Forelimb muscle (tissue), 1 donor: Measurements from ENCODE around the gene TRIM7. TPM values are rescaled to one million over a fixed set of nuclear protein-coding genes. Genes with fewer than 3 reads are reported as not detected.
"Not testable (repeated sequence)": the region's sequence is repeated elsewhere in the genome, so short reads cannot be mapped to it uniquely, and the experiment has no call there.

ENCODE experiments used
- DNase-seq: peaks from one replicate; pipeline ENCODE4 v3.0.0-alpha.2; 2013; ENCODE audit warnings: low read depth
- polyA plus RNA-seq: library from polyadenylated mRNA; unstranded; fragments of 120-200 nt; gene quantifications from one replicate; pipeline ENCODE4 v1.2.1, GENCODE V29; 2013; ENCODE audit not compliant: insufficient read length

Gene TRIM7
- polyA plus RNA-seq, 1 donor, result 21.6 TPM

- no peak for DNase-seq
Observed at GRCh38 chr5:181173027-181173419, 32.0 kb downstream of the TRIM7 start.

GRCh38 chr5:181171782-181172181 lies 33.2 kb downstream of the TRIM7 start:
- DNase-seq, result no peak

- DNase-seq, result no peak
Observed at GRCh38 chr5:181170996-181171395, 34.0 kb downstream of the TRIM7 start.

GRCh38 chr5:181170237-181170825 lies 34.7 kb downstream of the TRIM7 start:
- no peak for DNase-seq

- not testable (repeated sequence) for DNase-seq
Observed at GRCh38 chr5:181169459-181170236, 35.3 kb downstream of the TRIM7 start.

- DNase-seq, result no peak
Observed at GRCh38 chr5:181168595-181169118, 36.3 kb downstream of the TRIM7 start.

- no peak for DNase-seq
Observed at GRCh38 chr5:181167814-181168488, 37.0 kb downstream of the TRIM7 start.

GRCh38 chr5:181166812-181167733 lies 37.9 kb downstream of the TRIM7 start:
- no peak for DNase-seq

- DNase-seq, result no peak
Observed at GRCh38 chr5:181164076-181164952, 40.7 kb downstream of the TRIM7 start.

GRCh38 chr5:181163487-181164075 lies 41.4 kb downstream of the TRIM7 start:
- DNase-seq, result no peak

GRCh38 chr5:181161534-181162175 lies 43.3 kb downstream of the TRIM7 start:
- no peak for DNase-seq

GRCh38 chr5:181160755-181161533 lies 44.1 kb downstream of the TRIM7 start:
- not testable (repeated sequence) for DNase-seq

- no peak for DNase-seq
Observed at GRCh38 chr5:181160152-181160754, 44.7 kb downstream of the TRIM7 start.

GRCh38 chr5:181159286-181160151 lies 45.5 kb downstream of the TRIM7 start:
- DNase-seq, result peak; percentile 44

- no peak for DNase-seq
Observed at GRCh38 chr5:181158869-181159268, 46.1 kb downstream of the TRIM7 start.

- no peak for DNase-seq
Observed at GRCh38 chr5:181156758-181157157, 48.2 kb downstream of the TRIM7 start.

GRCh38 chr5:181153814-181154213 lies 51.2 kb downstream of the TRIM7 start:
- no peak for DNase-seq
